DLD1 (cell line): Measurements from ENCODE around the gene CD34.
"Not testable (repeated sequence)": the region's sequence is repeated elsewhere in the genome, so short reads cannot be mapped to it uniquely, and the experiment has no call there.

Source experiments
- in situ Hi-C: cut with HindIII; loops from 2 replicates; pipeline ENCODE4 v1.10.0; 2017; ENCODE audit warnings: low sequenced_read_pairs

The CD34 gene

DNA sequence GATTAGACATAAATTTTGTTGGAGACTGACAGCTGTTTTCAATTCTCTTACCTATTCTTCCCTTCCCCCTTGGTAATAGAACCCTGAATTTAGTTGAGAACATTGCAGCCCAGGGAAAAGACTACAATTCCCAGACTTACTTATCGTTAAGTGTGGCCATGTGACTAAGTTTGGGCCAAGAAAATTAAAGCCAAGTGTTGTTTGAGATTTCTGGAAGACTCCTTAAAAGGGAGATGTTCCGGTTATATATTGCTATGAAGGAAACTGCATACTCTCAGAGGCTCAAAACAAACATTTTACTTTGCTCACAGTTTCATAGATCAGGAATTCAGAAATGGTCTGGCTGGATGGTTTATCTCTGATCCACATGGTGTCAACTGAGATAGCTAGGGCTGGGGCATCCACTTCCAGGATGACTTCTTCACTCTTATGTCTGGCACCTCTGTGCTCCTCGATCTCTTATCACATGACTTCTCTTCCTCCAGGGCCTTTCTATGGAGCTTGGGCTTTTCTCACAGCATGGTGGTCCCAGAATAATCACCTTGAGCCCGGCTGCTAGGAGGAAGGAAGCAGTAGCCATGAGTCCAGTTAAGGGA is 22.4 kb upstream of the CD34 start:
- in situ Hi-C loops = no loop called here

DNA sequence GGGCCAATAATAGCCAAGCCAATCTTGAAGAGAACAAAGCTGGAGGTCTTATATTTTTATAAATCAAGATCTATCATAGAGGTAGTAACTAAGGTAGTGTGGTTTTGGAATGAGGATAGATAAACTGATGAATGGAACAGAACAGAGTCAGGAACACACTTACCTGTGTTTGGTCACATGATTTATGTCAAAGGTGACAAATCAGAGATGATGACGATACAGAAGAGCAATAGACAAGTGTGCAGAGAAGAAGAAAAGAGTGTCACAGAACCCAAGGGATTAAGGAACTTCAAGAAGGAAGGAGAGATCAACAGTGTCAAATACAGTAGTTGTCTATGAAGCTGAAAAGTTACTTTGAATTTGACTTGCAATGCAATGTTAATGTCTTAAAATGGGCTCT is 16.1 kb upstream of the CD34 start:
- in situ Hi-C loops = no loop called here

DNA sequence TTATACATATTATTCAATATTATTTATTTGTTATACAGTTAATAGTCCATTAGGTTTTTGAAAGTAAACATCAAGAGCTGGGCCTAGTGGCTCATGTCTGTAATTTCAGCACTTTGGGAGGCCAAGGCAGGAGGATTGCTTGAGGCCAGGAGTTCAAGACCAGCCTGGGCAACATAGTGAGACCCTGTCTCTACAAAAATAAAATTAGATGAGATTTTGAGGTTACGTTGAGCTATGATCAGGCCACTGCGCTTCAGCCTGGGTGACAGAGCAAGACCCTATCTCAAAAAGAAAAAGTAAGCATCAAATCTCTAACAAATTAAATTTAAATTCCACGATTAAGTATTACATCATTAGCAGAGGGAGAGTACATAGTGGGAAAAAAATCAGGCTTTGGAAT is 15.0 kb upstream of the CD34 start:
- in situ Hi-C loops = not testable (repeated sequence)

DNA sequence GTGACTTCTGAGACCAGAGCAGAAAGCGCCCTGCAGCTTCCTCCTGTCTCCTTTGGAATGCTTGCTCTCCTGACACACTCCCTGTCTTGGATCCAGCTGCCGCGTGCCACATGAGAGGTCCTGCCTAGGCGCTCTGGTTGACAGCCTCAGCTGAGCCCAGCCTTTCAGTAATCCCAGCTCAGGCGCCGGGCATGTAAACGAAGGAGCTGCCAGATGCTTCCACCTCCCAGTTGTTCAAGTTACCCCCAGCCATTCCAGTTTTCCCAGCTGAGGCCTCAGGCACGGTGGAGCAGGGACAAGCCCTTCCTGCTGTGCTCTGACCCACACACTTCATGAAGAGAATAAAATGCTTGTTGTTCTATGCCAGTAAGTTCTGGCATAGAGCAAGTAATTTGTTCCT is 14.3 kb upstream of the CD34 start:
- in situ Hi-C loops = no loop called here

DNA sequence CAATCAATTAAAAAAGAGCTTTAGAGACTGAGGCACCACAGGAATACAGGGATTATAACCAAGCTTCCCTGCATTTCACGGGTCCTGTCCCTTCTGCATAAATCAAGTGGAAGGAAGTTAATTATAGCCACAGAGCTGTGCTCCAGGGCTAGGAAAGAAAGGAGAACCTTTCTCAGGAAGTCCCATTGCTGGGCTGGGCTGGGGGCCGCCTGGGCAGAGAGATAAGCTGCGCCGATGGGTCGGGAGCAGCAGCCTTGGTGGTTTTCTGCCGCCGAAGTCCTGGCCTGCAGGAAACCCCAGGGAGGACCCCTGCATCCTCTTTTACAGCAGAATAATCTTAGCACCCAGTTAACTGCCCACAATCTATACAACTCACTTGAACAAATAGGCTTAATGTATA is 12.6 kb upstream of the CD34 start:
- in situ Hi-C loops = no loop called here

DNA sequence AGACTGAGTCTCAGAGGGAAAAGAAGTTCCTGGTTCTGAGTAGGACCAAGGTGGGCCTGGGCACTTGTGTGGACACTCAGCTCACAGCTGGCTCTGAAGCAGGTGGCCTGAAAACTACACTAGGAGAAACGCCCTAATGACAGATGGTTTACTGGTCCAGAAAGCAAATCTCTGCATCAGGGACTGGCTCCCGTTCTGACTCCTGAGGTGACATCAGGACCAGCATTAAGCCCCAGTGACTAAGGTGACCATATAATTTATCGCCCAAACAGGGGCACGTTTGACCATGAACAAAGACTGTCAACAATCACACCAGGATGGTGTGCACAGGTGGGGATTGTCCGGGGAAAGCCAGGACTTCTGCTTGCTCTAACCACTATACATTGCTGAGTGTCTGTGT is 12.2 kb upstream of the CD34 start:
- in situ Hi-C loops = no loop called here

DNA sequence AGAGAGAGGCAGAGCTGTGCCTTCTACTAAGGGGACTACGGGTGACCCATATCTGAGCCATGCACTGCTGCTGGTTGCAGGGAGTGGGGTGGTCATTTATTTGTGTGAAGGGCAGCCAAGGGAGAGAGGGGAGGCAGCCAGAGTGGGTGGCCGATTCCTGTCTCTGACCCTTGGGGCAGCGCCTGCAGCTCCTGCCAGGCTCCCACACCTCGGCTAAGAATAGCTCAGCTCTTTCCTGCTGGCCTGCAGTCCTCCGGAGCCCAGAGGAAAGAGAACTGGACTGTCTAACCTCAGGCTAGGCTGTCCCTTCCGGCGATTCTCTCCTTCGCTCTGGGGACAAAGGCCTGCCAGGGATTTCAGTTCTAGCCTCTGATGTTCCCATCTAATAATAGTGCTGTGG is 11.6 kb upstream of the CD34 start:
- in situ Hi-C loops = no loop called here

DNA sequence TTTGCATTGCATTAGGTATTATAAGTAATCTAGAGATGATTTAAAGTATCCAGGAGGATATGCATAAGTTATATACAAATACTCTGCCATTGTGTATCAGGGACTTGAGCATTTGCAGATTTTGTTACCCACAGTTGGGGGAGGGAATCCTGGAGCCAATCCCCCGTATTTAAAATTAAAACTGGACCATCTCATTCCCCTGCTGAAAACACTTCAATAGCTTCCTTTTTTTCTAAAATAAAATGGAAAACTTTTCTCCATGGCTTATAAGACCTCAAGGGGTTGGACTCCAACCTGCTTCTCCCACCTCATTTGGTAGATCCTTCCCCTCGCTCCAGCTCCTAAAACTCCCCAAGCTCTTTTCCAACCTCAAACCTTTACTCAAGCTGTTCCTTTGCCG is 10.4 kb upstream of the CD34 start:
- in situ Hi-C loops = no loop called here

DNA sequence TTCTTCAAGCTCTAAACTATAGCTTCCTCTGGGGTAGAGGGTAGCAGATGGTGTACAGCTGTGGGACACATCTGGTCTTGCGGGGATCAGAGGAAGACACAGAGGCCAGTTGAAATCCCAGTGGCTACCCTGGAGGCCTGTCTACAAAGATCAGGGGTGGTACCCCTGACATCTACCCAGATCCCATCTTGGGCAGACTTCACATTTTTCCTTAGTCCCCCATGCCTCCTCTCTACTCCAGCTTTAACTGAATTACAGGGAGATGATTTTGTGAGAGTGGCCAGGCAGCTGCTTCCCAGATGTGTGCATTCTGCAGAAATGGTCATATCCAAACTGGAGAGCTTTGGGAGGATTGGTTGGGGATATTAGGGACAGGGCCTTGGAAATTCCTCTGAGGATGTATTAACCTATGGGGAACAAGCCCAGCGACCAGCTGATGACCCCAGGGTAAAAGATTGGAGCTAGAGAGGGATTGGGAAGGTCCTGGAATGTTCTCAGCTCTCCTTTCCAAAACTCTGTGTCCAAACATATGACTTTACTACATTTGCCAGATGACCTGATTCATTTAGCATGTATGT is 9.6 kb upstream of the CD34 start:
- in situ Hi-C loops = no loop called here

DNA sequence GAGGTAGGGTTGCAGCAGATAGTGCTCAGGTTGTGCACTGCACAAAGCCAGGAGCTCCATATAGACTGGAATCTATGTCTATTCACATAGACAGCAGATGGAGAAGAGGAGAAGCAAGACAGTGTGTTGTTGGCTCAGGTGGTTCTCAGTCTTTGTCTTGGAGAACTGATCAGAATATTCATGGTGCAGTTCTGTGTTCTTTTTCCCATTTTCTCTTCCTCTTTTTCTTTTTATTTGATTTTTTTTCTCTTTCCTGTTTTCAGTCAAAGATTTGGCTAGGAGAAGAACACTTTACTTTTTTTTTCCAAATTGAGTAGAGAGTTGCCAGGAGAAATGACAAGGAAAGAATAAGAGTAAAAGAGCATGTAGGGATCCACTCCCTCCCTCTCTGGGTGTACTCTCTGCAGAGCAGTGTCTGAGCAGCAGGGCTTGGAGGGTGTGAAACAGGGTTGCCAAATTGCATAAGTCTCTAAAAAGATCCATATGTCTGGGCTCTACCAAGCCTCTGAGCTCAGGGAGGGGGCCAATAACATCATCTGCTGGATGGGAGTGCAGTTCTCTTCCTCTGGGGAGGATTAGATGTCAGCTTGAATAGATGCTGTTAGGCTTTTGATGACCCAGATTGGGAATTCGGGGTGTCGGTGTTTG is 8.7 kb upstream of the CD34 start:
- in situ Hi-C loops = no loop called here

DNA sequence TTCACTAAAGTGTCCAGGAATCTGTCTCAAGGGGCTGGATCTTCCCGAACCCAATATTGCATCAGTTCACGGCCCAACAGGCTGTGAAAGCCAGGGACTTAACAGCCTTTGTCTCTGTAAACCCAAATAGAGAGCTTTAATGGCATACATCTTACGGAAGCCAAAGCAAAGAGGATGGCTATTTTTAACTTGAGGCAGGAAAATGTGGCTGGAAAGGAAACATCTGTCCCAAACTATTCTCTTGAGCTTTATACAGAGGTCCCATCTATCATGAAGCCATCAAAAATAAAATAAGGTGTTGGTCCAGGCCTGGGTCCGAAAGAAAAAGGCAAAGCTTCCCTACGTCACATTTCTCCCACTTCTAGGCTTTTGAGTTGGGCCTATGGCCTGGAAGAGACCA is 7.7 kb upstream of the CD34 start:
- in situ Hi-C loops = no loop called here

DNA sequence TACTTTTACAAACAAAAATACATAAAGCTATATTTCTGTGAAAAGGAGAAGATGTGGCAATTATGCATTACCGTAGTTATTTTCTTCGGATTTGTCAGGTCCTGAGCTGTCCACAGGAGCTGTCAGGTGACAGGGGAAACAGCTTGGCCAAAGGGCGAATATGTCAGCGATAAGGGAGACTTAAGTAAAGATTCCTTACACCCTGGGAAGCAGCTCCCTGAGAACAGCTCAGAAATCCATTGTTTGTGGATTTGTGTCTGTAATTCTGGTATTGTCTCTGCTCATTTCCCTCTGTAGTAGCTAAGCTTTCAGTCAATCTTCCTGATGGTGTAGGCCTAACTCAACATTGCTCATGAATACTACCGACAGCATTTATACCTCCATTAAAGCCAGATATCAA is 7.1 kb upstream of the CD34 start:
- in situ Hi-C loops = no loop called here

DNA sequence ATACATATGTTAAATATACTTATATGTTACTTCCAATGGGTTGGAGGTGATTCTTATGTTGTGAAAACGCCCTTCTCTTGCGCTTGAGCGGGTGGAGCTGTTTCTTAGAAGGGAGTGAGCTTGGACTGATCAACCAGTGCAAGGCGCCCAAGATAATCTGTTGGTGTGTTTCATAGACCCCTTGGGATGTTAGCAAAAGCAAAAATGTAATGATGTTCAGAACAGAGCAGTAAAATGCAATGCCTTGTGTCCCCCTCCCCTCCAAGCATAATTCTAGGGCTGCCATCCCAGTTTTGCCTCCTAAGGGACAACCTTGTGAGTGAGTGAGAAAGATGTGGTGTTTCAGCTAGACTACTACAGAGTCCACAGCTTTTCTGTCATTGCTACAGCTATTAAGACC is 6.2 kb upstream of the CD34 start:
- in situ Hi-C loops = no loop called here

DNA sequence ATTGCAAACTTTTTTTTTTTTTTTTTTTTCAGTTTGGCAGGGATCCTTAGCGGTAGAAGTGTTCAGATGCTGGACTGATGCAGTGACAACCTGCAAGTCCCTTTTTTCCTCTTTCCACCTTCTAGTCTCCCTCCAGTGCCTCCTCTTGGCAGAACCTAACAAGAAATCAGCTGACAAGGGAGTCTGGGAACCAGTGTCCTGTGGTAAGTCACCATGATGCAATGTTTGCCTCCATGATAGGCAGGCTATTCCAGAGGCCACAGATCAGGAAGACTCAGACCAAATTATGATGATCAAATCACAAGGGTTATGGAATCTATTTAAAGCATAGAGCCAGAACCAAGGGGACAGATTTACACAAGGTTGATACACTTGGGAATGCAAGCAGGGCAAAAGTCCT is 3.0 kb upstream of the CD34 start:
- in situ Hi-C loops = no loop called here

DNA sequence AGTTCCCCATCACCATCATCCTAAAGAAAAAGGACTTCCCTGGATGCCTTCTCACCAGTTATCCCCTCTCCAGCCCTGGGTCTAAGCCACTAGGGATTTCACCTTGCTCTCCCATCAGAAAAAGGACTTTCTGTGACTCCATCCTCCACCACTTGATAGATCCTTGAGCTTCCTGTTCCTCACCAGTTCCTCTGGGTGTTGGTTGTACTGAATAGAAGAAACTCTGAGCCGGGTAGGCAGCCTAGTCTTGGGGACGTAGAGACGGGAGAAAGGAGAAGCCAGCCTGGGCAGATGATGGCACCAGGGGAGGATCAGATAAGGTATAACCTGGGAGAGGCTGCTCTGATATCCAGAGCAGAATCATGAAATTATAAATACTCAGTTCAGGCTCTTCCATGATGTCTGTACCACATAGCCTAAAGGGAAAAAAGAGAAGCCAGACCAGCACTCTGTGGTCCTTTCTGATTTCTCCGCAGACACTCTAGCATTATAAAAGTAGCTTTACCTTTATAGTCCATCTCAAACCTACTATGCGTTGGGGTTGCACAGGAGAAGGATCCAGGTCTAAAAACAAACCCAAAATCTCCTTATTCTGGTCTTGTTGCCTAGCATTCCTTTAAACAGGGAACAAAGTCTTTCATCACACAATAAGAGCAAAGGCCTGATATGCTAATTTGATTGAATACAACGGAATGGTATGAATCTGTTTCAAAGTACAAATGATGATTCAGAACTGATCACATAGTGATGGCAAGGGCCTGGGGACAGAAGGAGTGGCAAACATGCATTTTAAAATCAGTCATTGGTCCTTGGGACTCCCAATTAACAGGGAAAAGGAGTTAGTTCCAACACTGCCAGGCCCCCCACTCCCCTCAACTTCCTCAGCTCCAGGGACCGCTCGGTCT is 1.2 kb upstream of the CD34 start:
- in situ Hi-C loops = no loop called here

DNA sequence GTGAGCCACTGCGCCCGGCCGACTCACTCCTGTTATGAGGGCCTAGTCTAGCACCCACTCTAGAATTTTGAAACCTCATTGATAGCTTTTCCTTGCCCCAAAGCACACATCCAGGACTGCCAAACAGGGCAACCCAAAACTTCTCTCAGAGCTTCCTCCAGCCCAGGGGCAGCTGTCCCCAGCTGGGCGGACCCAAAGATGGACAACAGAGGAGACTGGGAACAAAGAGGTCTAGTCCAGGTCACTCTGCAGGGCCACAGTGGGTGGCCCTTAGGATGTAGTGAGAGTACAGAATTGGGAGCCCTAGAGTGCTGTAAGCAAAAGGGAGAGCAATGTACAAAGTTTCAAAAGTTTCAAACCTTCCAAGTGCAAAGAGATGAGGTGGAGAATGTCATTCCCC is 1.2 kb downstream of the CD34 start:
- in situ Hi-C loops = no loop called here

DNA sequence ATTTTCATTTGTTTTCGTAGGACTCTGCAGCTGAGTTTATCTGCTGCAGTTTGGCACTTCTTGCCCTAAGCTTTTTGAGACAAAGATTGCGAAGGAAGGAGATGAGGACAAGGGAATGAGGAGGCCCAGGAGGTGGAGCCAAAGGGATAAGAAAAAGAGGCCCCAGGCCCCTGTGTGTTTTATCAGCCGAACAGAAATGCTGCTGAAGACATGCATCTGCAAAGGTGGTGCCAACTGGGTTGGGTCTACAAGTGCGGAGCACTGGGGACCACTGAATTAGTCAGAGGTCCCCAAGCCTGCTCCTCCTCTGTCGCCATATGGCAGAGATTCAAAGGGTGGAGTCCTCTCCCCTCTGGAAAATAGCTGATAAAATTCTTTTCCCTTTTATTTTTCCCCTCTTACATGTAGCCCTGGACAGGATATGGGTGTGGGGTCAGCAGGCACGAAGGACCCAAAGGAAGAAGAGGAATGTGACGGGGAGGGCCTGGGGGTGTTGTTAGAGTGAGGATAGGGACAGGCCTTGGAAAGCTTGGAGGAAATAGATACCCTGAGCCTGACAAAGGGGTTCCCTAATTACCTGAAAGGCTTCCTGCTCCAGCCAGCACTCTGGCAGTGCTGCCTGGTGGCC is 2.7 kb downstream of the CD34 start:
- in situ Hi-C loops = no loop called here

DNA sequence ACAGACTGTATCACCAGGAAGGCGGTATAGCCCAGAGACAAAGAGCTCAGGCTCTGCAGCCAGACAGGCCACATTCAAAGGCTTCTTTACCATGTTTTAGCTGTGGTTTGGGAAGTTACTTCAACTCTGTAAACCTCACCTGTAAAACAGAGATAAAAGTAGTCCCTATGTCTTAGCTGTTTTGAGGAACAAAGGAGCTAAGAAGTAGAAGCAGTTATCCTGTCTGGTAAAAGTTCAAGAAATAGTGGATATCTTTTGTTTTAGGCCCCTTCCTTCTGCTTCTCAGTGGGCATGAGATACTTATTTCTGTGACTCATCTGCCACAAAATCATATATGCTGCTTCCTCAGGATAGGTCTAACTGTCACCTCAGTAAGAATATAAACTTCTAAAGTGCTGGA is 6.5 kb downstream of the CD34 start:
- in situ Hi-C loops = no loop called here

DNA sequence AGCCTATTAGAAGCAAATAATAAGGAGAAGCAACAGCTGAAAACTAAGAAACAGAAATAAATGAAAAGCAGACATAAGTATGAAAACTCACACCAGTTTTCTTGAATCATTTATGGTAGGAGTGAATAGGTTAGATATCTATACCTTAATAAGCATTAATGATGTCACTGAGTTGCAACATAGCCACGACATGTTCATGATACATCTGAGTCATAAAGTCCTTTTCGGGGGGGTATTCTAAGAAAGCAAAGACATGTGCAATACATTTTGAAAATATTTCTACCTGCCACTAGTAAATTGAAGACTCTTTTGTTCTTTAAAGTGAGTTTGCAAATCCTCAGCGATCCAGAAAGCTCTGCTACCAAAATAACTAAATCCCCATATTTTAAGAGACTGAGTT is 7.2 kb downstream of the CD34 start:
- in situ Hi-C loops = no loop called here

DNA sequence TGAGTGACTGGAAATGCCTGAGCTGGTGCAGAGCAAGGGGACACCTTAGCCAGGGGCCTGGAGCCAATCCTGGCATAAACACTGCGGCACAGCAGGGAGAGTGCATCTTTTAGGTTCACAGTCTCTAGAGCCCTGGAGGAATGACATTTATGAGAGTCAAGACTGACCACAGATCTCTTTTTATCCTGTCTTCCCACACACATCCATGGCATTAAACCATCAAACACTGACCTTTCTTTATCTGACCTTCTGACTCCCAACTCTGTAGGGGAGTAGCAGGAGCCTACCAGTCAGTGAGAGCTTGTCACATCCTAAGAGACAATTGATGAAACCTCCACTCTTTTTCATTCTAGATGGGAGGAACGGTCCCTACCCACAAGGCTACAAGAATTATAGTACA is 7.9 kb downstream of the CD34 start:
- in situ Hi-C loops = no loop called here

DNA sequence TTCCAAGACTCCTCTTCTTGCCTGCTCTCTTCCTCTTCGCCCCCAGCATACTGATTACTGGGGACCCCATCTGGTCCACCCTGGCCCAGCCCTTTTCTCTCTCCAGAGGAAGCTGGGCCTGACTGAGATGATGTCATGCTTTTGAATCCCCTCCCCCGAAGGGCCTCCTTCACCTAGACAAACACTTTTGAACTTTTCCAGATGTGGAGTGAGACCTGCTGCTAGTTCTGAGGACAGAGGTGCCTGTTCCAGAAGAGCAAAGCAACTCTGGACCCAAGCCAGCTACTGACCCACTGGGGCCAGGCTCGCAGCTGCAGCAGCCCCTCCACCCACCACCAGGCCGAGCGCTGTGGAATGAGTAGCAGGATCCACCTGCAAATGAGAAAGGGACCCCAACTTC is 8.4 kb downstream of the CD34 start:
- in situ Hi-C loops = no loop called here
